Measurements from ENCODE around the gene MTIF2. TPM values are rescaled to one million over a fixed set of nuclear protein-coding genes. Genes with fewer than 3 reads are reported as not detected.
"Not testable (repeated sequence)": the region's sequence is repeated elsewhere in the genome, so short reads cannot be mapped to it uniquely, and the experiment has no call there.

Gene MTIF2
- polyA plus RNA-seq, 2 of the 4 experiments (the other 2 are of a cell fraction): 47.2 to 91.6 TPM

DNA sequence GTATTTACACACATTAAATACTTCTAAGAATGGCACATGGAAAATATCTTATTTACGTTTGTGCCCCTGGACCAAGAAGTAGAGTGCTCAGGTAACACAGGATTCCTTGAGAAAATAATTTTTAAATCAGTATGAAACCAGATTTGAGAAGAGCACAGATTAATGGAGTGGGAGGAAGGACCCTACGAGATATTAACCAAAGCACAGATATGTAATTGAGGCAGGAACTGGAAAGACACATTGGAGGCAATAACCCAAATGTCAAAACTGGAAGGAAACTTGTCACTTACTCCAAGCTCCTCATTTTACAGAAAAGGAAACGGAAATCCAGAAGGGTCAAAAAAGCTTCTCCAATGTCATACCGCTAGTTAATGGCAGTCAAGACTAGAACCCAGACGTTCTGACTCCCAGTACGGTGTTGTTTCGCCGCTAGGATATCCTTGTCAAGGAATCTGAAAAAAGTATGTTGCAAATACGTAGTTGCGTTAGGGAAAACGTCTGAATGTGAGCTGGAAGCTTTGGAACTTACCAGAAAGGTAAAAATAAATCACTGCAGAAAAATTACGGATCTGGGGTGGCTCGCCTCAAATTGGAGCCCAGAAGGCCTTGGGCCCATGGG lies 634 bp downstream of the MTIF2 start:
- peak overlapping the region; percentile 85 to 88 for H3K27ac ChIP-seq
- TF ChIP-seq REST (IDR thresholded peaks at IDR 0.05) (no peak), FOXS1 (CRISPR knock-in tag; IDR thresholded peaks at IDR 0.05) (no peak), ZNF302 (CRISPR knock-in tag; IDR thresholded peaks at IDR 0.05) (no peak), KDM5A (IDR thresholded peaks at IDR 0.05) (no peak), MAZ (IDR thresholded peaks at IDR 0.05; ENCODE audit: borderline replicate concordance, low read depth, low read length) (no peak), EHF (CRISPR knock-in tag; IDR thresholded peaks at IDR 0.05) (no peak), EP300 (IDR thresholded peaks at IDR 0.05) (no peak), CBX2 (IDR thresholded peaks at IDR 0.05; ENCODE audit: borderline replicate concordance, low read depth) (no peak), POLR2AphosphoS2 (conservative IDR thresholded peaks at IDR 0.05; ENCODE audit: low read length) (no peak), ZC3H11A (IDR thresholded peaks at IDR 0.05) (no peak), RCOR1 (IDR thresholded peaks at IDR 0.05; ENCODE audit: low read depth, low read length) (no peak), MYC (IDR thresholded peaks at IDR 0.05; ENCODE audit: borderline replicate concordance, low read length) (no peak), HDAC2 (IDR thresholded peaks at IDR 0.05) (no peak), HOXA7 (CRISPR knock-in tag; IDR thresholded peaks at IDR 0.05) (no peak)
- TF ChIP-seq, protein P1, sequence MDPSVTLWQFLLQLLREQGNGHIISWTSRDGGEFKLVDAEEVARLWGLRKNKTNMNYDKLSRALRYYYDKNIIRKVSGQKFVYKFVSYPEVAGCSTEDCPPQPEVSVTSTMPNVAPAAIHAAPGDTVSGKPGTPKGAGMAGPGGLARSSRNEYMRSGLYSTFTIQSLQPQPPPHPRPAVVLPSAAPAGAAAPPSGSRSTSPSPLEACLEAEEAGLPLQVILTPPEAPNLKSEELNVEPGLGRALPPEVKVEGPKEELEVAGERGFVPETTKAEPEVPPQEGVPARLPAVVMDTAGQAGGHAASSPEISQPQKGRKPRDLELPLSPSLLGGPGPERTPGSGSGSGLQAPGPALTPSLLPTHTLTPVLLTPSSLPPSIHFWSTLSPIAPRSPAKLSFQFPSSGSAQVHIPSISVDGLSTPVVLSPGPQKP (IDR thresholded peaks at IDR 0.05; ENCODE audit: low read depth, low read length): no peak
- TF ChIP-seq, protein P2, sequence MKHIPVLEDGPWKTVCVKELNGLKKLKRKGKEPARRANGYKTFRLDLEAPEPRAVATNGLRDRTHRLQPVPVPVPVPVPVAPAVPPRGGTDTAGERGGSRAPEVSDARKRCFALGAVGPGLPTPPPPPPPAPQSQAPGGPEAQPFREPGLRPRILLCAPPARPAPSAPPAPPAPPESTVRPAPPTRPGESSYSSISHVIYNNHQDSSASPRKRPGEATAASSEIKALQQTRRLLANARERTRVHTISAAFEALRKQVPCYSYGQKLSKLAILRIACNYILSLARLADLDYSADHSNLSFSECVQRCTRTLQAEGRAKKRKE (CRISPR knock-in tag; IDR thresholded peaks at IDR 0.05; ENCODE audit: low read depth): no peak
- WGBS (ENCODE audit: missing lambda C conversion rate): 6% methylated on average over 13 of the region's 13 CpGs
- ChIA-PET POLR2A (interaction anchor here (0.5 to 0.8 kb wide), 2 partner anchors 12 to 36 kb away, joined by 3 to 5 read pairs; partner anchors contain the start of genes CLHC1 and RPS27A), CTCF (interaction anchor here (1.2 kb wide), 1 partner anchor 220 kb away, joined by 3 read pairs; no protein-coding TSS in a partner anchor)
- H3K4me3 ChIP-seq: peak overlapping the region; percentile 82
- peaks cover 10% of the 10 kb centered on the region; the same call in 2 of the 3 replicates for H3K4me1 ChIP-seq
- ATAC-seq (peak; percentile 26 to 35; a peak in 3 of 6 replicates), FAIRE-seq (no peak), DNase-seq (ENCODE audit: low read depth in 1 of 2, low spot score in 1 of 2) (no peak)
- H3K4me2 ChIP-seq: peak overlapping the region; percentile 86
- no peaks in the 10 kb centered on the region for H3K9me3 ChIP-seq

GRCh38 chr2:55259586-55259985 lies 9.4 kb downstream of the MTIF2 start:
- WGBS (ENCODE audit: missing lambda C conversion rate): 85% methylated on average over 3 of the region's 3 CpGs
- POLR2A ChIA-PET; H3K27ac ChIP-seq; H3K4me3 ChIP-seq; H3K4me2 ChIP-seq; H3K9me3 ChIP-seq; H3K4me1 ChIP-seq; FAIRE-seq; ATAC-seq; DNase-seq (ENCODE audit: low read depth in 1 of 2, low spot score in 1 of 2): not testable (repeated sequence)
- CTCF ChIA-PET: interaction anchor here (0.6 to 1.9 kb wide), 4 partner anchors 10 to 156 kb away, joined by 4 to 8 read pairs (median 4); no protein-coding TSS in a partner anchor

GRCh38 chr2:55252832-55253231 lies 16.2 kb downstream of the MTIF2 start:
- ATAC-seq (no peak), DNase-seq (ENCODE audit: low read depth in 1 of 2, low spot score in 1 of 2) (no peak), FAIRE-seq (peak; percentile 7)
- H3K9me3 ChIP-seq: no peaks in the 10 kb centered on the region
- no peak for TF ChIP-seq MAZ (IDR thresholded peaks at IDR 0.05; ENCODE audit: borderline replicate concordance, low read depth, low read length)
- no peak for TF ChIP-seq HOXB13 (CRISPR knock-in tag; IDR thresholded peaks at IDR 0.05; ENCODE audit: low read depth)
- TF ChIP-seq ZSCAN20 (CRISPR knock-in tag; IDR thresholded peaks at IDR 0.05): no peak
- TF ChIP-seq HOXA7 (CRISPR knock-in tag; IDR thresholded peaks at IDR 0.05): no peak
- no peak for TF ChIP-seq TP53 (CRISPR knock-in tag; IDR thresholded peaks at IDR 0.05)
- no peak for TF ChIP-seq ESRRA (IDR thresholded peaks at IDR 0.05; ENCODE audit: borderline replicate concordance, low read length)
- no peak for TF ChIP-seq EP300 (IDR thresholded peaks at IDR 0.05)
- no peak for TF ChIP-seq KDM5A (IDR thresholded peaks at IDR 0.05)
- no peak for TF ChIP-seq FOSL2 (IDR thresholded peaks at IDR 0.05)
- TF ChIP-seq FOSL2 (CRISPR knock-in tag; IDR thresholded peaks at IDR 0.05): no peak
- H3K4me2 ChIP-seq: no peak overlapping the region
- no peak overlapping the region for H3K27ac ChIP-seq
- ChIA-PET POLR2A (no interaction called here), CTCF (interaction anchor here (0.6 kb wide), 1 partner anchor 9 kb away, joined by 3 read pairs; no protein-coding TSS in a partner anchor)
- no peak overlapping the region for H3K4me3 ChIP-seq
- WGBS (ENCODE audit: missing lambda C conversion rate): 89% methylated on average over 3 of the region's 3 CpGs
- no peaks in the 10 kb centered on the region for H3K4me1 ChIP-seq
